Measurements from ENCODE around the gene GABRA4. TPM values are rescaled to one million over a fixed set of nuclear protein-coding genes. Genes with fewer than 3 reads are reported as not detected.

GABRA4 gene
- polyA plus RNA-seq = 0.31 TPM
- long read RNA-seq, donor 1 = 0 reads
- long read RNA-seq, donor 2, partial matches to known transcripts = 0 of 5 reads
- long read RNA-seq, donor 2, other reads (novel, unspliced or antisense) = 5 of 5 reads
- long read RNA-seq, donor 3, full-length matches to known transcripts = 1 of 1 reads
- long read RNA-seq, donor 3, partial matches to known transcripts = 0 of 1 reads
- long read RNA-seq, donor 3, other reads (novel, unspliced or antisense) = 0 of 1 reads
- long read RNA-seq, donor 4 = 0 reads
- long read RNA-seq, donor 5 = 0 reads
- long read RNA-seq, donor 6 = 0 reads
- long read RNA-seq, donor 7 = 0 reads
- long read RNA-seq, donor 8 = 0 reads
- long read RNA-seq, donor 9 = 0 reads
- long read RNA-seq, donor 10 = 0 reads
- long read RNA-seq, donor 11 = 0 reads

DNA sequence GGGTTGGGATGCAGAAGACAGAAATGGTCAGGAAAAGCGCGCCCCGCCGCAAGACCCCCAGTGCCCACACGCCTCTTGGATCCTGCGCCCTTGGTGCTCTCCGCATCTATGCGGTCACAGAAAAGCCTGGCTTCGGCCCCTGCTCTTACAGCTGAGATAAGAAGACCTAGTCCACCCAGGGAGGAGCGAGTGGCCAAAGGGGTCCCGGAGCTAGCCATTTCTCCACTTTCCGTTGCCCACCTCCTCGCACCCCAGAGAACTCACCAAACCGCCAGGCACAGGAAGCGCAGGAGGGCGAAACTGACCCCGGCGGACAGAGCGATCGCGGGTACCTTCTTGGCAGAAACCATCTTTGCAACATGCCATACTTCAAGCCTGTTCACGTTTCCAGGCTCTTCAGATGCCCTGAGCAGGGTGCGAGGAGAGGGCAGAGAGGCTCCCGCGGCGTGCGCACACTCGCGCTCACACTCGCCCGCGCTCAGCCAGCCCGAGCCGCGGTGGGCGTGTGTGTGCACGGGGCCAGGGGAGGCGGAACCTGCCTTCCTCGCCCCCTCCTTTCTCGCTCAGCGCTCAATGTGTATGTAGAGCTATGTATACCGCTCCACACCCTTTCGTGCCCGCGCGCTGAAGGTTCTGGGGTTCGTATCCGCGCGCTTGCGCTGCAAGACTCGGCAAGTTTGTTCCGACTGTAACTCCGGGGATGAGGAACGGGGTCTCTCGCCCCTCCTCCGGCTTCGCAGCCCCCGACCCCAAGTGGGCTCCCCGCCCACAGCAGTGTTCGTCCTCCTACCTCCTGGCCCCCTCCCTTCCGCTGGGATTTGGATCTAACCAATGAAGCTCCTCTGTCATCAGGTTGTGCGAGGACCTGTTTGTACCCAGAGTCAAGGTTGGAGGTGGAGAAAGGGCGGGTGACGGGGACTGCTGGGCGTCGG is at the start of gene GABRA4:
TSS of gene GABRA4 (minus strand) at position 507 of the 932 bp plus-strand sequence. CDS start at position 350, 157 bp downstream.
- peaks cover 38% of the 10 kb centered on the region for H3K27me3 ChIP-seq (ENCODE audit: control insufficient read depth, insufficient read depth, low read length)
- H3K4me3 ChIP-seq (ENCODE audit: low read length) = peak within 1 kb of the TSS; percentile 45
- peak; percentile 2 to 27 for DNase-seq

DNA sequence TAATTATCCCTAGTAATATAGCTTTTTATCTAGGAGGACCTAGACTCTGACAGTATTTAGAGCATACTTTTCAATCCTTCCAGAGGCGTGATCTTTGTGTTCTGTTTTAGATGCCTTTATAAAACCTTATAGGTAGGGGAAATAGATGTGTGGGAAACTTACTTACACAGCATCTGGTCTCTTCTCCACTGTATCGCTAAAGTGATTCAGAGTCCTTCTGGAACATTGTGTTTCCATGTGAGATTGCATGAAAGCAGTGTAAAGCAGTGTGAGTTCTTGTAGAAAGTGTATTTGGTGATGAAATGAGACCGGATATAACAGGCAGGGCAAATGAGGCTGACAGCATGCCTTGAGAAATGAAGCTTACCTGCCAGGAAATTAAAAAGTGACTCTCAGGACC is 47.4 kb upstream of the GABRA4 start:
- Histone ChIP-seq H3K4me3 (ENCODE audit: low read length) (no peak overlapping the region), H3K27ac (ENCODE audit: low read length) (no peak overlapping the region), H3K27me3 (ENCODE audit: control insufficient read depth, insufficient read depth, low read length) (no peaks in the 10 kb centered on the region), H3K4me1 (ENCODE audit: control insufficient read depth, insufficient read depth, low read length) (no peaks in the 10 kb centered on the region), H3K36me3 (ENCODE audit: control insufficient read depth, insufficient read depth, low read length) (no peaks in the 10 kb centered on the region), H3K9me3 (ENCODE audit: control insufficient read depth, low read depth, low read length) (no peaks in the 10 kb centered on the region)
- WGBS (ENCODE audit: insufficient coverage, low lambda C conversion rate) = 100% methylated on average over 1 of the region's 3 CpGs
- DNase-seq = no peak

More for the DNA sequence above, at the start of gene GABRA4:
- Histone ChIP-seq H3K9me3 (ENCODE audit: control insufficient read depth, low read depth, low read length) (no peaks in the 10 kb centered on the region), H3K27ac (ENCODE audit: low read length) (no peak within 1 kb of the TSS), H3K36me3 (ENCODE audit: control insufficient read depth, insufficient read depth, low read length) (no peaks in the 10 kb centered on the region), H3K4me1 (ENCODE audit: control insufficient read depth, insufficient read depth, low read length) (peaks cover 7% of the 10 kb centered on the region)
- 10% methylated on average over 2 of the region's 67 CpGs for WGBS (ENCODE audit: insufficient coverage, low lambda C conversion rate)

DNA sequence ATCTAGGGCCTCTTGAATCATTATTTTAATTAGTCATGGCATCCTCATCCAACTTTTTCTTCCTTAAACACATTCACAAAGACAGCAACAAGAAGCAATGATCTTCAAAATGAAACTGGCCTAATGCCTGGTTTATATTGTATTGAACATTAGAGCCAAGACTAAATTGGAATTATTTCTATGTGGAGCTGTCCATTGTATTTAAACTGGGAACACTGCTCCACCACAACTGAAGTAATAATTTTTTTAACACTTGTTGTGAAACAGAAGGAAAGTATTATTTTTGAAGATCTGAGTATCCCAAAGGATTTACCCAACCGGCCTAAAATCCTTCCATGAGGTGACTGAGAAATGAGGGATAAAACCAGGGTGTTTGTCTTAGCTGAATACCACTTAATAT is 44.9 kb upstream of the GABRA4 start:
- Histone ChIP-seq H3K27me3 (ENCODE audit: control insufficient read depth, insufficient read depth, low read length) (no peaks in the 10 kb centered on the region), H3K4me1 (ENCODE audit: control insufficient read depth, insufficient read depth, low read length) (no peaks in the 10 kb centered on the region), H3K27ac (ENCODE audit: low read length) (no peak overlapping the region), H3K4me3 (ENCODE audit: low read length) (no peak overlapping the region), H3K9me3 (ENCODE audit: control insufficient read depth, low read depth, low read length) (no peaks in the 10 kb centered on the region), H3K36me3 (ENCODE audit: control insufficient read depth, insufficient read depth, low read length) (no peaks in the 10 kb centered on the region)
- DNase-seq = no peak
- no CpG with 5 or more reads among the region's 1 CpG for WGBS (ENCODE audit: insufficient coverage, low lambda C conversion rate)

DNA sequence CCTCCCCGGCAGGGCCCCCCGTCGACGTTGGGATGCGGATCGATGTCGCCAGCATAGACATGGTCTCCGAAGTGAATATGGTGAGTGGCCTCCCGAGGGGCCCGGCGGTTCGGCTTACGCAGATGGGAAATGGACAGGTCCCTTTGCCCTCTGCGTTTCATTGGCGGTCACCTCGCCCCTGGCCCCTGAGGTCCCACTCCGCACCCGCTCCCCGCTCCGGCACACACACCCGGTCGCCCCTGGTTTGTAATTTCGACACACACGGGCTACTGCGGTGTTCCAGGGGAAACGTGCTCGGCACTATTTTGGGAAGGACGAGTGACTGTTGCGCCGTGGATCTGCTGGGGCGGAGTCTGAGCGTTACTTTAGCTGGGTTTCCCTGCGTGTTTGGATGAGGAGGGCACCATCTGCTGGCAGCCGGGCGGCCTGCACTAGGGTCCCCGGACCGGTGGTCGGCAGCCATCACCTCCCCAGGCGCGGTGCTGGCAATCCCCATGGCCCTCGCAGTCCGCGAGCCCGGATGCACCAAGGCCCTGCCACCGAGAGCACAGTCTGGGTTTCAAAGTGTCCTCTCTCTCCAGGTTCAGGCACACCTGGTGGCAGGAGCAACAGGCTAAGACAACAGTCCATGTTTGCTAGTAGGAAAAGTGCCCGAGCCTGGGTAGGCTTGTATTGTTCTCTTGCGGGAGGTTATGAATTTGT is 39.2 kb upstream of the GABRA4 start:
- WGBS (ENCODE audit: insufficient coverage, low lambda C conversion rate) = no CpG with 5 or more reads among the region's 47 CpGs
- Histone ChIP-seq H3K36me3 (ENCODE audit: control insufficient read depth, insufficient read depth, low read length) (no peaks in the 10 kb centered on the region), H3K9me3 (ENCODE audit: control insufficient read depth, low read depth, low read length) (no peaks in the 10 kb centered on the region), H3K27me3 (ENCODE audit: control insufficient read depth, insufficient read depth, low read length) (peaks cover 11% of the 10 kb centered on the region), H3K27ac (ENCODE audit: low read length) (no peak overlapping the region), H3K4me3 (ENCODE audit: low read length) (peak overlapping the region; percentile 53), H3K4me1 (ENCODE audit: control insufficient read depth, insufficient read depth, low read length) (peaks cover 3% of the 10 kb centered on the region)
- peak; percentile 33 to 61 for DNase-seq

DNA sequence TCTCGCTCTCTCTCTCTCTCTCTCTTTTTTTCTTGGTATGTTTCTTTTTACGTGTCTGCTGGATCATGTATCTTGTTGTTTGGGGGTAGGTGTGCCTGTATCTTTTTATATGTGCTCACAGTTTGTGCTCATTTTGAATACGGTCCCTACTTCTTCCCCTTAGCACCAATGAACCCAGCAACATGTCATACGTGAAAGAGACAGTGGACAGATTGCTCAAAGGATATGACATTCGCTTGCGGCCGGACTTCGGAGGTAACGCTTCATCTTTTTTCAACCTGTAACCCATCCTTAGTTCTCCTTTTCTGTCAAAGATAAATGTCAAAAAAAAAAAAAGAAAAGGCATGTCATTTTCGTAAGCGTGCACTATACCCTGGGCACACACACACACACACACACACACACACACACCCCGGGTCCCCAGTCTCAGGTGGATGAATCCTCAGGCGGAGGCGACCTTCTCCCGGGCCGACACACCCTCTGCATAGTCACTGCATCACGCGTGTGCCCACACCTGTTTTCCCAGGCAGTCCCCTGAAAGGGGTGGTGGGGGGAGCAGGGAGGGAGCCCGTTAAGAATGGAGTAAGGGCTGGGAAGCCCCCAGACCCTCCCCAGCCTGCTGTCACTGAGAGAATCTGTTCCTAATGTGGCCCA is 38.5 kb upstream of the GABRA4 start:
- Histone ChIP-seq H3K9me3 (ENCODE audit: control insufficient read depth, low read depth, low read length) (no peaks in the 10 kb centered on the region), H3K4me1 (ENCODE audit: control insufficient read depth, insufficient read depth, low read length) (peaks cover 3% of the 10 kb centered on the region), H3K36me3 (ENCODE audit: control insufficient read depth, insufficient read depth, low read length) (no peaks in the 10 kb centered on the region), H3K27ac (ENCODE audit: low read length) (no peak overlapping the region), H3K4me3 (ENCODE audit: low read length) (peak overlapping the region; percentile 53), H3K27me3 (ENCODE audit: control insufficient read depth, insufficient read depth, low read length) (peaks cover 11% of the 10 kb centered on the region)
- DNase-seq = peak in 1 of 2 donors; percentile 51
- WGBS (ENCODE audit: insufficient coverage, low lambda C conversion rate) = no CpG with 5 or more reads among the region's 19 CpGs

DNA sequence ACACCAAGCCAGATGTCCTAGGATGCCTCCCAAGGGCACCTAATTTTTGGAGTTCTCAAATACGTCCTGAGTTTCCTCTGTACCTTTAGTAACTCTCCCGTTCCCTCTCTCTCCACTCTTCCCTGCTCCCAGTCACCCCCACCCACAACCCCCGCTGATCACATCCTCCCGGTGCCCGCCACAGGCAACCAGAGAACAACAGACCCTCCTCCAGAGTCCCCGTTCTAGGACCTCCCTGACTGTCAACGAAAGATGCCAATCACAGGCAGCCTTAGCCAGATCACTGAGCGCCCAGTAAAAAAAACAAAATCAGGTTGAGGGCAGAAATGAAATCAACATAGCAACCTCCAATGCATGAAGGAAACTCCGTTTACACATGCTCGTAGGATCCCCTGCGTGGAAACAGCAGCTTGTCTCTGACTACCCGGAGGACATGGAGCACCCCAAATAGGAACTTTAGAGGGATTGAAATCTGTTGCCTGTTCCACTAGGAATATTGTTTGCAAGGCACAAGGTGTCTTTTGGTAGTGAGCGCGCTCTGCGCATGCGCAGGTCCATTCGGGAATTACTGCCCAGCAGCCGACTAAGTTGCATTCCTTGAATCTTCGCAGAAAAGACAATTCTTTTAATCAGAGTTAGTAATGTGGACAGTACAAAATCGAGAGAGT is 37.8 kb upstream of the GABRA4 start, which contains the start of gene GABRB1:
TSS of gene GABRB1 (plus strand) at position 557 of the 668 bp plus-strand sequence.
- Histone ChIP-seq H3K27me3 (ENCODE audit: control insufficient read depth, insufficient read depth, low read length) (peaks cover 11% of the 10 kb centered on the region), H3K4me3 (ENCODE audit: low read length) (peak within 1 kb of the TSS; percentile 53), H3K9me3 (ENCODE audit: control insufficient read depth, low read depth, low read length) (no peaks in the 10 kb centered on the region), H3K4me1 (ENCODE audit: control insufficient read depth, insufficient read depth, low read length) (peaks cover 3% of the 10 kb centered on the region), H3K27ac (ENCODE audit: low read length) (no peak within 1 kb of the TSS), H3K36me3 (ENCODE audit: control insufficient read depth, insufficient read depth, low read length) (no peaks in the 10 kb centered on the region)
- peak; percentile 44 to 66 for DNase-seq
- no CpG with 5 or more reads among the region's 20 CpGs for WGBS (ENCODE audit: insufficient coverage, low lambda C conversion rate)

DNA sequence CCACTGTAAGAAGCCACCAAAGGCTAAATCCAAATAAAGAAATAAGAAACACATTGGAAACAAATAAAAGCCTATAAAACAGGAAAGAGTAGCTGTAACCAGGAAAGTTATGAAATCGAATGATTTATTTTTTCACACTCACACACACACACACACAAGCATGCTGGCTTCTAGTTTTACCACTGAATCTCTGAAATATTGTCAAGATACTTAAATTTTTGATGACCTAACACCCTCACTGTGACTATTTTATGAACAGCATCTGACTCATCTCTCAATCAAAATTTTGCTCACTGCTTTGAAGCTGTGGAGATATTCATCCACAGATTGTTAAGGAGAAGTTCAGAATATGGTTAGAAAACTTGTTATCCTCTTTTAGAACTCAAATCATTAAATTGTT is 24.1 kb upstream of the GABRA4 start:
- Histone ChIP-seq H3K9me3 (ENCODE audit: control insufficient read depth, low read depth, low read length) (peaks cover 3% of the 10 kb centered on the region), H3K27me3 (ENCODE audit: control insufficient read depth, insufficient read depth, low read length) (no peaks in the 10 kb centered on the region), H3K4me3 (ENCODE audit: low read length) (no peak overlapping the region), H3K4me1 (ENCODE audit: control insufficient read depth, insufficient read depth, low read length) (no peaks in the 10 kb centered on the region), H3K36me3 (ENCODE audit: control insufficient read depth, insufficient read depth, low read length) (no peaks in the 10 kb centered on the region), H3K27ac (ENCODE audit: low read length) (no peak overlapping the region)
- WGBS (ENCODE audit: insufficient coverage, low lambda C conversion rate) = 100% methylated on average over 1 of the region's 1 CpG
- no peak for DNase-seq

DNA sequence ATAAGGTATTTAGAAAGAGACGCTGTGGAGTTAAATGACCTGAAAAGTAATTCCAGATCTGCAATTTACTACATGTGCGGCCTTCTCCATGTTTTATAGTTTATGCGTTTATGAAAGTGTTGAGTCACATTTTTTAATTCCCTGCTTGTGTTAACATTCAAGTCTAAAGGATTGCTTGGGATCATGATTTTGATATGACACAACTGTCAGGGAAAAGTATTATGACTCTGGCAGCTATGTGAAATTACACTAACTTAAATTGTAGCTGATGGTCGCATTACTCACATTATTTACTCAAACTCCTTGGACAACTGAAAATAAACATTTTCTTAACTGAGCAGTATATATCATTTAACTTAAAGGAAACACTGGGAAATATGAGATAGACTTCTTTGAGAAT is 23.7 kb upstream of the GABRA4 start:
- Histone ChIP-seq H3K27me3 (ENCODE audit: control insufficient read depth, insufficient read depth, low read length) (no peaks in the 10 kb centered on the region), H3K4me1 (ENCODE audit: control insufficient read depth, insufficient read depth, low read length) (no peaks in the 10 kb centered on the region), H3K4me3 (ENCODE audit: low read length) (no peak overlapping the region), H3K36me3 (ENCODE audit: control insufficient read depth, insufficient read depth, low read length) (no peaks in the 10 kb centered on the region), H3K27ac (ENCODE audit: low read length) (no peak overlapping the region), H3K9me3 (ENCODE audit: control insufficient read depth, low read depth, low read length) (peaks cover 3% of the 10 kb centered on the region)
- DNase-seq = no peak
- WGBS (ENCODE audit: insufficient coverage, low lambda C conversion rate) = no CpG with 5 or more reads among the region's 4 CpGs

DNA sequence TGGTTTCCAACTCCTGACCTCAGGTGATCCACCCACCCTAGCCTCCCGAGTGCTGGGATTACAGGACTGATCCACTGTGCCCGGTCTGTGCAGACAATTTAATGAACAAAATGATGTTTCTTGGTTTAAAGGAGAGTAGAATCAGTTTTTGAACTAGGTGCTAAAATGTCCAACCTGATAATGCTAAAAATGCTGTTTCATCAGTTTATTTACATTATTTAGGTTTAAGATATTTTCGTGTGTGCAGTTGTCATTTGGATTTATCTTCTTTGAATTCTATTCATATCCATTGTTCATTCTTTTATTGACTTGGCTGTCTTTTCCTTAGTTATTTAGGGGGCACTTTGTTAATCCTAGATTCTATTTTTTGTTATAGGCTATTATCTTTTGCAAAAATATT is 20.0 kb upstream of the GABRA4 start:
- 86% methylated on average over 1 of the region's 3 CpGs for WGBS (ENCODE audit: insufficient coverage, low lambda C conversion rate)
- Histone ChIP-seq H3K36me3 (ENCODE audit: control insufficient read depth, insufficient read depth, low read length) (no peaks in the 10 kb centered on the region), H3K27me3 (ENCODE audit: control insufficient read depth, insufficient read depth, low read length) (no peaks in the 10 kb centered on the region), H3K9me3 (ENCODE audit: control insufficient read depth, low read depth, low read length) (no peaks in the 10 kb centered on the region), H3K4me1 (ENCODE audit: control insufficient read depth, insufficient read depth, low read length) (no peaks in the 10 kb centered on the region), H3K27ac (ENCODE audit: low read length) (no peak overlapping the region), H3K4me3 (ENCODE audit: low read length) (no peak overlapping the region)
- no peak for DNase-seq

Data from large intestine (tissue), 12 donors.